NB4 (cell line): ENCODE data around the gene CCNI2.
A peak's percentile ranks its signal among the peaks of the same experiment; 100 is the strongest.

Source experiments
- CTCF ChIP-seq: IDR thresholded peaks from one replicate; pipeline ENCODE4 v1.5.1; 2012; ENCODE audit warnings: low read depth, low read length
- POLR2A ChIP-seq: IDR thresholded peaks from 2 replicates; pipeline ENCODE4 v1.6.1; 2011; ENCODE audit warnings: mild to moderate bottlenecking; ENCODE audit not compliant: insufficient read length; ENCODE audit errors: extremely low read depth

- TF ChIP-seq CTCF (no peak), POLR2A (peak; percentile 28)
Measured at GRCh38 chr5:132736853-132737833, 10.1 kb upstream of the CCNI2 start, which contains the start of gene KIF3A.
